GM12872 (cell line): Measurements from ENCODE around the gene FBXO8.

Experiments
- TF ChIP-seq, protein P1 (sequence below): IDR thresholded peaks from 3 replicates; pipeline ENCODE4 v1.5.1; 2011; ENCODE audit warnings: low read depth, mild to moderate bottlenecking, low read length, moderate library complexity; ENCODE audit not compliant: insufficient read depth

The FBXO8 gene

DNA sequence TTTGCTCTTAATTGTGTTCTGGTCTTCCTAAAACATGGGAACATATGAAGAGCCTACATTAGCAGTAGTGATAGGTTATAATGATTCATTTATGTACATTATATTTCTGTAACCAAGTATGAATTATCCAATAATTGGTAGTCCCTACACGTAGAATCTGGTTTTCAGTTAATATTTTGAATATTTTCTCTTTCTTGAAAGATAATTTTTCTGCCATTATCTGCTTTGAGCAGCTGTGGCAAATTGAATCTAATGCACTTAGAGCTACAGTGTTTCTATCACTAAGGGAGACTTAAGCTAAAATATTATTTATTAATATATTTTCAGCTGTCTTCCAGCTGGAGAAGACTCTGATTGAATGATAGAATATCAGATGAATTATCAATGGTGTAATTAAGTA is 21.2 kb upstream of the FBXO8 start:
- TF ChIP-seq, protein P1, sequence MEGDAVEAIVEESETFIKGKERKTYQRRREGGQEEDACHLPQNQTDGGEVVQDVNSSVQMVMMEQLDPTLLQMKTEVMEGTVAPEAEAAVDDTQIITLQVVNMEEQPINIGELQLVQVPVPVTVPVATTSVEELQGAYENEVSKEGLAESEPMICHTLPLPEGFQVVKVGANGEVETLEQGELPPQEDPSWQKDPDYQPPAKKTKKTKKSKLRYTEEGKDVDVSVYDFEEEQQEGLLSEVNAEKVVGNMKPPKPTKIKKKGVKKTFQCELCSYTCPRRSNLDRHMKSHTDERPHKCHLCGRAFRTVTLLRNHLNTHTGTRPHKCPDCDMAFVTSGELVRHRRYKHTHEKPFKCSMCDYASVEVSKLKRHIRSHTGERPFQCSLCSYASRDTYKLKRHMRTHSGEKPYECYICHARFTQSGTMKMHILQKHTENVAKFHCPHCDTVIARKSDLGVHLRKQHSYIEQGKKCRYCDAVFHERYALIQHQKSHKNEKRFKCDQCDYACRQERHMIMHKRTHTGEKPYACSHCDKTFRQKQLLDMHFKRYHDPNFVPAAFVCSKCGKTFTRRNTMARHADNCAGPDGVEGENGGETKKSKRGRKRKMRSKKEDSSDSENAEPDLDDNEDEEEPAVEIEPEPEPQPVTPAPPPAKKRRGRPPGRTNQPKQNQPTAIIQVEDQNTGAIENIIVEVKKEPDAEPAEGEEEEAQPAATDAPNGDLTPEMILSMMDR: no peak

DNA sequence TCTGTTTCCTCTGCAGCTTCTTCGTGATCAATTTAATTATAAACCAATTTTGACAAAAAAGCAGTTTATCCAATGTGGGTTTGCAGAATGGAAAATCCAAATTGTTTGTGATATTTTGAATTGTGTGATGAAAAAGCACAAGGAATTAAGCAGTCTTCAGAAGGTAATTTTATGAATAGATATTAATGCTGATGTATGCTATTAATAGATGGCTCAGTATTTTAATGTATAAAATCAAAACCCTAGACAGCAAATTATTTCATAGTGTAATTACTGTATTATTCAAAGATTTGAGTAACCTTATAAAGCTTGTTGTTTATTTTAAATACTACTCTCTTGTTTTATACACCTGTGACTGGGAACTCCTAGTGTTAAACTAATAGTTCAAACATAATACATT is 20.2 kb upstream of the FBXO8 start:
- TF ChIP-seq, protein P1: no peak

DNA sequence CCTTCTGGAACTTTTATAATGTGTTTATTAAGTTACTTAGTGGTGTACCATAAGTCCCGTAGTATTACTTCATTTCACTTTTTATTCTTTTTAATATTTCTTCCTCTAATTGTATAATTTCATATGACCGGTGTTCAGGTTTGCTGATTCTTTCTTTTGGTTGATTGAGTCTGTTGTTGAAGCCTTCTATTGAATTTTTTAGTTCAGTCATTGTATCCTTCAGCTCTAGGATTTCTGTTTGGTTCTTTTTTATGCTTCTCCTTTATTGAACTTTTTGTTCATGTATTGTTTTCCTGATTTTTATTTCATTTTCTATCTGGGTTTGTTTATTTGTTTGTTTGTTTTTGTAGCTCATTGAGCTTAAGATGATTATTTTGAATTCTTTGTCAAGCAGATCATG is 9.0 kb upstream of the FBXO8 start:
- TF ChIP-seq, protein P1: no peak

DNA sequence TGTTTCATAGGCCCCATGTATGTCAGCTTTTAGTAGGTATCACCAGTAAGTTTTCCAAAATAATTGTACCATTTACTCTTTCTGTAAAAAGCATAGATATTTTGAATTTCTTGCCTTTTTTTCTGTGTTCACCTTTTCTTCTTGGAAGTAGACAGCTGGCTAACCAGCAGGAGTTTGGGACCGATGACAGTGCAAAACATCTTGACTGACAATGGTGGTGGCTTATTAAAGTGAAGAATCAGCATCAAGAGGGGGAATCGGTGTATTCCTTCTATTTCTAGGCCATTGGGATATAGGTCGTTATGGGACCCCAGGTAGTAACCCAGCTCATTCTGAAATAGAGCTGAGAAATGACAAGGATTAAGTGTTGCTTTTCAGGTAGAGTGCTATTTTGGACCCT is 3.4 kb upstream of the FBXO8 start:
- TF ChIP-seq, protein P1: no peak

DNA sequence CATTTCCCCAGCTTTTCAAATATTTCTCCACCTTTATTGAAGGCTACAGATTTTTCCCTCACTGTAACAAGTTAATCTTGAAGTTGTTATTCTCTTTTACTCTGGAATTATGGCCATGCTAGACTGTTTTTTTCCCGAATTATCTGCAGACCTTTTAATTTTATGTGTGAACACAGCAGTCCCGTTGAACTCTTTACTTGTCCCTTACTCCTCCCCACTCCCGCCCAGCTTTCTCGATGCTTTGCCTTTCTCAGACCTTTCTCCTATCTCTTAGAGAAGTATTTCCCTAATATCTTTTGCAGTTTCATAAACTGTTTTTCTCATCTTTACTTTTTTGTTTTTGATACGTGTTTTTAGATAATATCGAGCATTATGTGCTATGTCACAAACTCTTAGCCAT is 1.0 kb upstream of the FBXO8 start:
- TF ChIP-seq, protein P1: no peak

DNA sequence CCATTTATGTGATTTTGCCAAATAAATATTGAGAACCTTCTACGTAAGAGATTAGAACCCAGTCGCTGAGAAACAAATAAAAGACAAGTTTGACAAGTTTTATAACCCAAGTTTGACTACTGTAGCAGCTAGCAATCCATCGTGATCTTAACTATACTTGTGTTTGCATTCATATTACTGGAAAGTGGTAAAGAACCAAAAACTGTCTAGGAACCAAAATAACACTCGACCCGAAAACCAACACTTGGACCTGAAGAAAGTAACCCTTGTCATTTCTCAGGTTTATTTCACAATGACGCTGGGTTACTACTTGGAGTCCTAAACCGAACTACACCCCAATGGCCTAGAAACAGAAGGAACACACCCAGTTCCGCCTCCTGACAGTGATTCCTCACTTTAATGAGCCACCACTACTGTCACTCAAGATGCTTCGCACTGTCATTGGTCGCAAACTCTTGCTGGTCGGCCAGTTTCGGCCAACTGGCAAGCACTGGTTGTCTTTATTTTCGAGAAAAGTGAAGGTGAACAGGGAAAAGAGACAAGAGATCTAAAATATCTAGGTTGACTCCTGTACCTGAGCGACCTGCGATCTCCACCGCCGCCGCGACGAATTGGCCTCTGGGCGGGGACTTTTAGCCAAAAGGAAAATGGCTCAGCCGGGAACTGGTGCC is 496 bp downstream of the FBXO8 start:
- TF ChIP-seq, protein P1: no peak

DNA sequence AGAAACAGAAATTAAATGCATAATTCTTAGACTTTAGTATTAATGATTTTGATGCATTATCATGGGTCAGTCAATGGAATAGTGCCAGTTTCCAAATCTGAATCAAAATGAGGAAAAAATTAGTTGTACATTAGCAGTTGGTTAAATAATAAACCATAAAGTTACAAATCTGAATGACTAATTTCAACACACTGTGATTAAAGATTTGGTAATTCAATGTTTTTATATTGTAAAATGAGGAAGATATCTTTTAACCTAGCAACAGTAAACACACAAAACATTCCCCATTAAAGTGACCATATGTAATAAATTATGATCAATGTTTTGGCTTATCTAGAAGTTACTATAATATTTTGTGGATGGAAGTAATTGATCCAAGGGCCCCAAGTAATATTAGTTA is 1.6 kb downstream of the FBXO8 start:
- TF ChIP-seq, protein P1: no peak
